ENCODE measurements around the gene MYO1F. TPM values are rescaled to one million over a fixed set of nuclear protein-coding genes. Genes with fewer than 3 reads are reported as not detected.
A peak's percentile ranks its signal among the peaks of the same experiment; 100 is the strongest.

Gene MYO1F
- total and polyA plus RNA-seq, 2 of the 13 experiments (the other 11 are each of a cell fraction or from before 2014, with no cell fraction given), result 0.09 to 0.13 TPM

- TF ChIP-seq SALL1 (CRISPR knock-in tag; IDR thresholded peaks at IDR 0.05) (0 out of 2 replicates have a peak, but pooled peaks have one; percentile 17), GFI1 (CRISPR knock-in tag; IDR thresholded peaks at IDR 0.05; ENCODE audit: borderline replicate concordance) (peak; percentile 17; the same call in 1 of the 2 replicates), HNF1B (CRISPR knock-in tag; IDR thresholded peaks at IDR 0.05) (0 out of 2 replicates have a peak, but pooled peaks have one; percentile 5), ZNF788 (CRISPR knock-in tag; IDR thresholded peaks at IDR 0.05; ENCODE audit: borderline replicate concordance) (peak; percentile 72; the same call in 1 of the 2 replicates), HINFP (CRISPR knock-in tag; IDR thresholded peaks at IDR 0.05; ENCODE audit: low read depth) (no peak), ZNF121 (CRISPR knock-in tag; IDR thresholded peaks at IDR 0.05) (0 out of 2 replicates have a peak, but pooled peaks have one; percentile 14), ISL2 (CRISPR knock-in tag; IDR thresholded peaks at IDR 0.05) (no peak), ZBTB7A (CRISPR knock-in tag; IDR thresholded peaks at IDR 0.05) (peak; percentile 88), AGO1 (IDR thresholded peaks at IDR 0.05; ENCODE audit: low read depth, low read length, poor library complexity, severe bottlenecking) (no peak), NPAS2 (CRISPR knock-in tag; IDR thresholded peaks at IDR 0.05; ENCODE audit: borderline replicate concordance) (no peak), NFKBIZ (CRISPR knock-in tag; IDR thresholded peaks at IDR 0.05) (peak; percentile 29; the same call in 1 of the 2 replicates), LCORL (IDR thresholded peaks at IDR 0.05) (no peak), LCORL (CRISPR knock-in tag; IDR thresholded peaks at IDR 0.05) (peak; percentile 34; the same call in 1 of the 2 replicates), FOXC1 (CRISPR knock-in tag; IDR thresholded peaks at IDR 0.05; ENCODE audit: borderline replicate concordance) (peak; percentile 76; the same call in 1 of the 2 replicates), KDM2A (CRISPR knock-in tag; IDR thresholded peaks at IDR 0.05; ENCODE audit: borderline replicate concordance, low read depth) (peak; percentile 44; the same call in 1 of the 2 replicates), YY1 (IDR thresholded peaks at IDR 0.05; ENCODE audit: insufficient read depth, insufficient replicate concordance, low read depth, low read length) (no peak), BCLAF1 (IDR thresholded peaks at IDR 0.05) (no peak), ZNF205 (CRISPR knock-in tag; IDR thresholded peaks at IDR 0.05) (0 out of 2 replicates have a peak, but pooled peaks have one; percentile 44), TARDBP (CRISPR knock-in tag; IDR thresholded peaks at IDR 0.05) (peak; percentile 27; the same call in 1 of the 2 replicates), GATAD2A (CRISPR knock-in tag; IDR thresholded peaks at IDR 0.05) (peak; percentile 46; the same call in 1 of the 2 replicates), DNMT3B (CRISPR knock-in tag; conservative IDR thresholded peaks at IDR 0.05) (no peak)
- TF ChIP-seq, protein P1, sequence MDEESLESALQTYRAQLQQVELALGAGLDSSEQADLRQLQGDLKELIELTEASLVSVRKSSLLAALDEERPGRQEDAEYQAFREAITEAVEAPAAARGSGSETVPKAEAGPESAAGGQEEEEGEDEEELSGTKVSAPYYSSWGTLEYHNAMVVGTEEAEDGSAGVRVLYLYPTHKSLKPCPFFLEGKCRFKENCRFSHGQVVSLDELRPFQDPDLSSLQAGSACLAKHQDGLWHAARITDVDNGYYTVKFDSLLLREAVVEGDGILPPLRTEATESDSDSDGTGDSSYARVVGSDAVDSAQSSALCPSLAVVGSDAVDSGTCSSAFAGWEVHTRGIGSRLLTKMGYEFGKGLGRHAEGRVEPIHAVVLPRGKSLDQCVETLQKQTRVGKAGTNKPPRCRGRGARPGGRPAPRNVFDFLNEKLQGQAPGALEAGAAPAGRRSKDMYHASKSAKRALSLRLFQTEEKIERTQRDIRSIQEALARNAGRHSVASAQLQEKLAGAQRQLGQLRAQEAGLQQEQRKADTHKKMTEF (CRISPR knock-in tag; IDR thresholded peaks at IDR 0.05), result 0 out of 2 replicates have a peak, but pooled peaks have one; percentile 6
- TF ChIP-seq, protein P2, sequence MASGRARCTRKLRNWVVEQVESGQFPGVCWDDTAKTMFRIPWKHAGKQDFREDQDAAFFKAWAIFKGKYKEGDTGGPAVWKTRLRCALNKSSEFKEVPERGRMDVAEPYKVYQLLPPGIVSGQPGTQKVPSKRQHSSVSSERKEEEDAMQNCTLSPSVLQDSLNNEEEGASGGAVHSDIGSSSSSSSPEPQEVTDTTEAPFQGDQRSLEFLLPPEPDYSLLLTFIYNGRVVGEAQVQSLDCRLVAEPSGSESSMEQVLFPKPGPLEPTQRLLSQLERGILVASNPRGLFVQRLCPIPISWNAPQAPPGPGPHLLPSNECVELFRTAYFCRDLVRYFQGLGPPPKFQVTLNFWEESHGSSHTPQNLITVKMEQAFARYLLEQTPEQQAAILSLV (CRISPR knock-in tag; IDR thresholded peaks at IDR 0.05; ENCODE audit: borderline replicate concordance), result no peak
These were observed 51.9 kb downstream of the MYO1F start (continued) for GRCh38 chr19:8525401-8525684.

All from HepG2 (cell line).